Stomach (tissue), 9 donors: ENCODE results near the gene YBX1. TPM values are rescaled to one million over a fixed set of nuclear protein-coding genes. Genes with fewer than 3 reads are reported as not detected.

Experiments
- DNase-seq, 2 donors: peaks; one replicate each; pipeline versions ENCODE4 v3.0.0 to v3.0.0-alpha.2; 2013 to 2019
- H3K27ac ChIP-seq, 5 donors: fragments of 200-600 bp in 4 of 5; sonication (generic) in 4 of 5; one replicate each; pipeline ENCODE4 v1.5.1; 2013 to 2019; ENCODE audit warnings: mild to moderate bottlenecking in 1 of 5, moderate library complexity in 1 of 5
- H3K27me3 ChIP-seq, 3 donors: fragments of 200-600 bp; sonication (generic); one replicate each; pipeline ENCODE4 v1.5.1; 2017 to 2019; ENCODE audit warnings: mixed run types in 1 of 3
- H3K36me3 ChIP-seq, 4 donors: fragments of 200-600 bp; sonication (generic); 1 replicate in 3 of 4; 2 replicates in 1 of 4; pipeline ENCODE4 v1.5.1; 2016 to 2019
- H3K4me1 ChIP-seq, 4 donors: fragments of 200-600 bp; sonication (generic); one replicate each; pipeline ENCODE4 v1.5.1; 2016 to 2019
- H3K4me3 ChIP-seq, 4 donors: fragments of 200-600 bp; sonication (generic) in 3 of 4; one replicate each; pipeline ENCODE4 v1.5.1; 2016 to 2019; ENCODE audit warnings: mild to moderate bottlenecking in 1 of 4
- H3K9me3 ChIP-seq, 4 donors: fragments of 200-600 bp; sonication (generic); one replicate each; pipeline ENCODE4 v1.5.1; 2016 to 2019
- EP300 ChIP-seq: sonication (generic); formaldehyde crosslinking; IDR thresholded peaks from one replicate; pipeline ENCODE4 v1.6.1; 2017; ENCODE audit warnings: antibody characterized with exemption
- POLR2A ChIP-seq, 4 donors: fragments of 450-650 bp; IDR thresholded peaks; one replicate each; pipeline ENCODE4 v1.6.1; 2016; ENCODE audit warnings: antibody characterized with exemption in 4 of 4, control low read depth in 2 of 4, mild to moderate bottlenecking in 1 of 4, moderate library complexity in 1 of 4
- POLR2AphosphoS5 ChIP-seq, 3 donors: sonication (generic); formaldehyde crosslinking; IDR thresholded peaks; one replicate each; pipeline ENCODE4 v1.6.1; 2016; ENCODE audit warnings: antibody characterized with exemption in 3 of 3
- WGBS, 5 donors: extraction: QIAGEN DNeasy Blood & Tissue Kit in 3 of 5; methylation state at CpG; one replicate each; pipeline versions ENCODE4 v1.1.5 to v1.1.7; 2013 to 2018; 5-methylcytosine and 5-hydroxymethylcytosine counted together
- intact Hi-C: fragments of 100-400 bp; cut with DNase I; formaldehyde crosslinking; loops from one replicate; pipeline ENCODE4 v1.15.1; 2023; ENCODE audit warnings: low total_unique reads
- polyA plus RNA-seq, 3 donors: library from polyadenylated mRNA; stranded (reverse); fragments of 200-250 nt; gene quantifications; one replicate each; pipeline ENCODE4 v1.2.3, GENCODE V29; 2013
- total RNA-seq, 5 donors: library from RNA; depleted of rRNA; stranded (reverse); fragments of >200 nt; gene quantifications; one replicate each; pipeline versions ENCODE4 v1.1.0 to v1.2.3, GENCODE V29; 2014 to 2016
- TF ChIP-seq, protein P1 (sequence below), 7 experiments: fragments of 450-650 bp in 4 of 7; fragments of 200-600 bp in 3 of 7; sonication (generic) in 3 of 7; IDR thresholded peaks; one replicate each; pipeline ENCODE4 v1.5.1; 2016 to 2019; ENCODE audit warnings: antibody characterized with exemption in 7 of 7, control low read depth in 2 of 7, mild to moderate bottlenecking in 1 of 7
- donor health status: healthy with polysubstance abuse.
- donor health status: Bipolar disorder and iron deficiency.
- donor health status: healthy.

YBX1 gene
- total and polyA plus RNA-seq, 8 donors: 201 to 844 (median 367) TPM

DNA sequence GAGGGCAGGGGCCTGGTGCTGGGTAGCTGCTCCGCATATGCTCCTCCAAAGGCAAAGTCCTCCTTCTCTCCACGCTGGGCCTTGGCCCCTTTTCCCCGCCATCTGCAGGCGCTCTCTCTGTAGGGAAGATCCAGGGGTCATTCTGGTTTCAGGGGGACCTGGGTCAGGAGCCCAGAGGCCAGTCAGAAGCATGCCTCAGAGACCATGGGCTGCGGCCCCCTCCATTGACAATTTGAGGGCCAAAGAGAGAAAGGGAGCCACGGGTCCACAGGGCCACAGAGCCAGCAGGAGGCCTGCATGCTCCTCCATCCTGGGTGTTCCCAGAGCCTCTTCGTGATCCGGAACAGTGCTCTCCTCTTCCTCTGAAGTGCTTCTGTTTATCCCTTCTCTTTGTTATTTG is 59.9 kb downstream of the YBX1 start:
- TF ChIP-seq POLR2AphosphoS5 (IDR thresholded peaks at IDR 0.05) (no peak), EP300 (no peak), POLR2A (IDR thresholded peaks at IDR 0.05) (no peak)
- TF ChIP-seq, protein P1, sequence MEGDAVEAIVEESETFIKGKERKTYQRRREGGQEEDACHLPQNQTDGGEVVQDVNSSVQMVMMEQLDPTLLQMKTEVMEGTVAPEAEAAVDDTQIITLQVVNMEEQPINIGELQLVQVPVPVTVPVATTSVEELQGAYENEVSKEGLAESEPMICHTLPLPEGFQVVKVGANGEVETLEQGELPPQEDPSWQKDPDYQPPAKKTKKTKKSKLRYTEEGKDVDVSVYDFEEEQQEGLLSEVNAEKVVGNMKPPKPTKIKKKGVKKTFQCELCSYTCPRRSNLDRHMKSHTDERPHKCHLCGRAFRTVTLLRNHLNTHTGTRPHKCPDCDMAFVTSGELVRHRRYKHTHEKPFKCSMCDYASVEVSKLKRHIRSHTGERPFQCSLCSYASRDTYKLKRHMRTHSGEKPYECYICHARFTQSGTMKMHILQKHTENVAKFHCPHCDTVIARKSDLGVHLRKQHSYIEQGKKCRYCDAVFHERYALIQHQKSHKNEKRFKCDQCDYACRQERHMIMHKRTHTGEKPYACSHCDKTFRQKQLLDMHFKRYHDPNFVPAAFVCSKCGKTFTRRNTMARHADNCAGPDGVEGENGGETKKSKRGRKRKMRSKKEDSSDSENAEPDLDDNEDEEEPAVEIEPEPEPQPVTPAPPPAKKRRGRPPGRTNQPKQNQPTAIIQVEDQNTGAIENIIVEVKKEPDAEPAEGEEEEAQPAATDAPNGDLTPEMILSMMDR (IDR thresholded peaks at IDR 0.05): no peak
- H3K27ac ChIP-seq: no peak overlapping the region
- no peak overlapping the region for H3K4me3 ChIP-seq
- H3K9me3 ChIP-seq: no peaks in the 10 kb centered on the region
- intact Hi-C loops: loop anchor here (10.0 kb wide), 2 partner anchors 167 to 597 kb away; no protein-coding TSS in a partner anchor
- peaks cover 0 to 12% (median 0%) of the 10 kb centered on the region in 4 donors for H3K4me1 ChIP-seq
- peaks cover 0 to 16% (median 14%) of the 10 kb centered on the region in 4 donors for H3K36me3 ChIP-seq
- 90 to 96% (median 94%) methylated on average over 4 to 8 of the region's 8 CpGs for WGBS, 5 donors
- no peak for DNase-seq
- H3K27me3 ChIP-seq: no peaks in the 10 kb centered on the region

DNA sequence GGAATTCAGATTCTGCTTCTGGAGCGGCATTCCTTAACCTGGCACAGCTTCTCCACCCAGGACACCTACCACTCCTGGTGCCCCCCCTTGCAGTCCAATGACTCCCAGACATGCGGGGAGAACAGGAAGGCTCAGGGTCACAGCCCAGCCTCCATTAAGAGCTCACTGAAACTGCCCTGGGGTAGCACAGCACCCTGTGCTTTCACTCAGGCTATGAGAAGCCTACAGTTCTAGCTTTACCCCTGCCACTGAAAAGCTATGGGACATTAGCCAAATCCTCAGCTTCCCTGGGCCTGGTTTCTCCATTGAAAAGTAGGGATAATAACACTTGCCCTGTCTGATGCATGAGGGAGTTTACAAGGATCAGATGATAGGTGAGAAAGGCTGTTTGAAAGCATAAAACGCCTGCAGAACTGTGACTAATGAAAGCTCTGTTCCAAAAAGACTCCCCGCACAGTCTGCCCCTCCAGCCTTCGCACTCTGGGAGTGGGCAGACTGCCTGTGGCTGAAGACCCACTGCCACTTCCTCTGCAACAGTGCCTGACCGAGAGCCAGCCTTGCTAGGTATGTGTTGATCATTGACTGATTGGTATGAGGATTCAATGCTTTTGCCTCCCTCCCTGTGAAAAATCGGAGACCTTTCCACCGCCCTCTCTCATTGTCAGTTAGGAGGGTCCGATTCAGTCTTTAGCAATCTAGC is 60.5 kb downstream of the YBX1 start:
- 84 to 91% (median 86%) methylated on average over 9 of the region's 9 CpGs for WGBS, 5 donors
- intact Hi-C loops: loop anchor here (10.0 kb wide), 2 partner anchors 168 to 598 kb away; no protein-coding TSS in a partner anchor
- Histone ChIP-seq H3K36me3 (peaks cover 0 to 23% (median 20%) of the 10 kb centered on the region in 4 donors), H3K4me1 (peaks cover 0 to 5% (median 0%) of the 10 kb centered on the region in 4 donors), H3K9me3 (no peaks in the 10 kb centered on the region), H3K4me3 (no peak overlapping the region), H3K27ac (no peak overlapping the region), H3K27me3 (no peaks in the 10 kb centered on the region)
- no peak for DNase-seq
- TF ChIP-seq EP300: no peak
- TF ChIP-seq POLR2AphosphoS5 (IDR thresholded peaks at IDR 0.05): no peak
- TF ChIP-seq, protein P1 (IDR thresholded peaks at IDR 0.05): no peak
- no peak for TF ChIP-seq POLR2A (IDR thresholded peaks at IDR 0.05)

DNA sequence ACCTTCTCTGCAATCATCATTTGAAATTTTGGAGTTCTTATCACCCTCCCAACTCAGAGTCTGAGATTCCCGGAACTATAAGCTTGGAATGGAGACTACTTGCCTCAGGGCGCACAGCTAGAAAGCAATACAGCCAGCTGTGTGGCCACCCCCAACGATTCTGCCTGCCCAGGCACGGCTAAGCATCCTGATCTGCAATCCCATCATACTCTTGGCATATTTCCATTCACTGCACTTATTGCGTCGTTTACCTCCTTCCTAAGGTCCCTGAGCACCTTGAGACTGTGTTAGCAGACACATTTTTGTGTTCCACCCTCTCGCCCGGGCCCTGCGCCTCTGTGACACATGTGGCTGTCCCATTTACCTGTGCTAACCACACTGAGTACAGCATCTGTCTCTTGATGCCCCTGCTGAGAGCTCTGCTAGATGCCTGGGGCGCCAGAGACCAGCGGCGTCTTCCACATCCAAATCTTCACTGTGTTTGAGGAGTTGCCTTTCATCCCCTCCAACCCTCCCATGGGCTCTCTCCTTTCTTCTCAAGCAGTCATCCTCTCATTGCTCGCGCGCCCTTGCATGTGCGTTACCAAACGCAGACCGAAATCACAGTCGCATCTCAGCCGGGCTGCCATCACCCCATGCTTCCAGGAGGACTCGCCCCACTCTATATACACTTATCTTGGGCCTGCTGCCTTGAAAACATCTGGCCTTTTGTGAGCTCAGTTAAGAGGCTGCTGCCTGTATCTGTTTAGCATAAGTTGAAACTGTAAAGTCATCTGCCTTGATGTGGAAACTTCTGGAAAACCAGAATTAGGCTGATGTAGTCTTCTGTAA is 61.3 kb downstream of the YBX1 start:
- Histone ChIP-seq H3K4me1 (peaks cover 0 to 5% (median 0%) of the 10 kb centered on the region in 4 donors), H3K36me3 (peaks cover 0 to 30% (median 27%) of the 10 kb centered on the region in 4 donors), H3K27me3 (no peaks in the 10 kb centered on the region), H3K4me3 (no peak overlapping the region), H3K9me3 (no peaks in the 10 kb centered on the region), H3K27ac (no peak overlapping the region)
- intact Hi-C loops: loop anchor here (10.0 kb wide), 2 partner anchors 169 to 599 kb away; no protein-coding TSS in a partner anchor
- no peak for DNase-seq
- TF ChIP-seq POLR2AphosphoS5 (IDR thresholded peaks at IDR 0.05) (no peak), POLR2A (IDR thresholded peaks at IDR 0.05) (no peak), EP300 (no peak)
- TF ChIP-seq, protein P1 (IDR thresholded peaks at IDR 0.05): no peak
- WGBS, 5 donors: 76 to 82% (median 78%) methylated on average over 21 of the region's 21 CpGs

DNA sequence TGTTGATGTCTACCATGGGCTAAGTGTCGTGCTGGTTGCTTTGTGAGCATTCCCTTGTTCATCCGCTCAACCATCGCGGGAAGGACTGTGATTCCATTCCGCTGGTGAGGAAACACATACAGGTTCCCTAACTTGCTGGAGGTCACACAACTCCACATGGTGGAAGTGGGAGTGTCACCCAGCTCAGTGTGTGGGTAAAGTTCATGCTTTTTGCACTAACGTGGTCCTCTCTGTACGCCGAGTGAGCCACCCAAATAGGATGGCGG is 61.9 kb downstream of the YBX1 start:
- Histone ChIP-seq H3K4me3 (no peak overlapping the region), H3K27ac (no peak overlapping the region)
- TF ChIP-seq, protein P1 (IDR thresholded peaks at IDR 0.05): no peak
- TF ChIP-seq EP300 (no peak), POLR2AphosphoS5 (IDR thresholded peaks at IDR 0.05) (no peak), POLR2A (IDR thresholded peaks at IDR 0.05) (no peak)

More for the DNA sequence above, 61.9 kb downstream of the YBX1 start:
- no peak for DNase-seq
- Histone ChIP-seq H3K27me3 (no peaks in the 10 kb centered on the region), H3K36me3 (peaks cover 0 to 36% (median 33%) of the 10 kb centered on the region in 4 donors), H3K4me1 (peaks cover 0 to 5% (median 0%) of the 10 kb centered on the region in 4 donors), H3K9me3 (no peaks in the 10 kb centered on the region)
- 86 to 93% (median 91%) methylated on average over 9 of the region's 9 CpGs for WGBS, 5 donors
- intact Hi-C loops: loop anchor here (10.0 kb wide), 2 partner anchors 169 to 599 kb away; no protein-coding TSS in a partner anchor
